Measurements from ENCODE around the gene FARS2. TPM values are rescaled to one million over a fixed set of nuclear protein-coding genes. Genes with fewer than 3 reads are reported as not detected.

The FARS2 gene
- total and polyA plus RNA-seq, 2 donors (not counting 1 experiment from before 2014, with no cell fraction given) = 33.0 to 35.5 TPM

- H3K27ac Mint-ChIP-seq = no peak overlapping the region
- H3K9me3 Mint-ChIP-seq (ENCODE audit: insufficient read depth) = no peaks in the 10 kb centered on the region
- Histone ChIP-seq H3K9ac (ENCODE audit: low read length) (no peak overlapping the region), H4K20me1 (ENCODE audit: control insufficient read depth, insufficient read depth, low read length, poor library complexity, severe bottlenecking) (no peaks in the 10 kb centered on the region), H3K4me3 (ENCODE audit: control extremely low read depth in 1 of 5, extremely low read depth in 1 of 5, insufficient read depth in 1 of 5, low read depth in 2 of 5, low read length in 4 of 5) (no peak overlapping the region), H3K27ac (ENCODE audit: low read length in 2 of 2) (no peak overlapping the region), H2AFZ (ENCODE audit: insufficient read depth, low read depth, low read length, poor library complexity, severe bottlenecking) (no peak overlapping the region), H3K79me2 (ENCODE audit: control insufficient read depth, insufficient read depth, low read length) (no peaks in the 10 kb centered on the region), H3K4me2 (replicated peaks; ENCODE audit: low read depth, low read length, poor library complexity, severe bottlenecking) (no peak overlapping the region), H3K4me1 (ENCODE audit: control insufficient read depth in 2 of 2, insufficient read depth in 2 of 2, low read length in 2 of 2) (peaks cover 5% of the 10 kb centered on the region in 2 donors), H3K9me3 (ENCODE audit: control extremely low read depth in 1 of 3, control insufficient read depth in 2 of 3, insufficient read depth in 1 of 3, low read length in 2 of 3) (no peaks in the 10 kb centered on the region), H3K27me3 (replicated peaks in 1 of 4; ENCODE audit: control extremely low read depth in 1 of 4, control insufficient read depth in 3 of 4, insufficient read depth in 4 of 4, low read length in 3 of 4) (no peaks in the 10 kb centered on the region), H3K36me3 (replicated peaks in 1 of 2; ENCODE audit: control extremely low read depth in 1 of 2, control insufficient read depth in 1 of 2, extremely low read depth in 1 of 2, insufficient read depth in 2 of 2, low read length in 1 of 2) (no peaks in the 10 kb centered on the region)
- WGBS (ENCODE audit: insufficient coverage) = 80% methylated on average over 1 of the region's 2 CpGs
- no peak for TF ChIP-seq CTCF (IDR thresholded peaks at IDR 0.05)
- no peak for TF ChIP-seq EZH2 (IDR thresholded peaks at IDR 0.05; ENCODE audit: borderline replicate concordance, insufficient read depth, low read depth, low read length, poor library complexity, severe bottlenecking)
- no peak overlapping the region for H3K4me3 Mint-ChIP-seq
- DNase-seq (no peak), ATAC-seq (ENCODE audit: low read depth) (no peak)
- CTCF ChIA-PET = interaction anchor here (1.2 kb wide), 1 partner anchor 47 kb away, joined by 4 read pairs; no protein-coding TSS in a partner anchor
- H3K27me3 Mint-ChIP-seq = no peaks in the 10 kb centered on the region
- intact Hi-C loops (cut with micrococcal nuclease) = no loop called here
- POLR2A ChIA-PET = no interaction called here
- peaks cover 18% of the 10 kb centered on the region for H3K4me1 Mint-ChIP-seq
Measured at GRCh38 chr6:5517796-5518195, 256.5 kb downstream of the FARS2 start.

DNA sequence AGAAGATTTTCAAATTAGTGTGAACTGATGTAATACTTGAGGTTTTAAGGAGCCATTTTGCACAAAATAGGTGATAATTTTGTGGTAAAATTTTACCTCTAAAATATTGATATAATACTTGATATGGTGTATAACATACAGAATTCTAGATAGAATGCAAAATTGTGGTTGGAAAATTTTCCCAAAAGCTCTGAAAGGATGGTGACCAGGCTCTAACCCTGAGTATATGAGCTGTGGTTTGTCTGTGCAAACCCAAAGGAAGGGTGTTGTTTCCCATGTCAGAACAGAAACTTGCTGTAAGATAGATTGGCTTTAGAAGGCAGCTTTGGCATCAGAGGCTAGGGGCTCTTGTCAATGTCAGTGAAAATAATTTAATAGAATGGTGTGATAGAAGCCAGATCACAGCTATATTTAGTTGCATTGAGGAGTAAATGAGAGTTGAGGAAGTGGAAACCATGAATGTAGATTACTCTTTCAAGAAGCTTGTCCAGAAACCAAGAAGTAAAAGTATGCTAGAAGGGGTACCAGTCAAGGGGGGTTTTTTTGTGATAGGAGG is 257.7 kb downstream of the FARS2 start:
- H3K27me3 Mint-ChIP-seq = no peaks in the 10 kb centered on the region
- H3K79me2 ChIP-seq (ENCODE audit: control insufficient read depth, insufficient read depth, low read length) = no peaks in the 10 kb centered on the region
- no peak overlapping the region for H3K4me3 ChIP-seq (ENCODE audit: control extremely low read depth in 1 of 5, extremely low read depth in 1 of 5, insufficient read depth in 1 of 5, low read depth in 2 of 5, low read length in 4 of 5)
- H3K27ac ChIP-seq (ENCODE audit: low read length in 2 of 2) = no peak overlapping the region
- no peaks in the 10 kb centered on the region for H3K9me3 ChIP-seq (ENCODE audit: control extremely low read depth in 1 of 3, control insufficient read depth in 2 of 3, insufficient read depth in 1 of 3, low read length in 2 of 3)
- intact Hi-C loops (cut with micrococcal nuclease) = no loop called here
- no peak overlapping the region for H3K9ac ChIP-seq (ENCODE audit: low read length)
- TF ChIP-seq EZH2 (IDR thresholded peaks at IDR 0.05; ENCODE audit: borderline replicate concordance, insufficient read depth, low read depth, low read length, poor library complexity, severe bottlenecking) (no peak), CTCF (IDR thresholded peaks at IDR 0.05) (no peak)
- no peaks in the 10 kb centered on the region for H3K27me3 ChIP-seq (replicated peaks in 1 of 4; ENCODE audit: control extremely low read depth in 1 of 4, control insufficient read depth in 3 of 4, insufficient read depth in 4 of 4, low read length in 3 of 4)
- H3K4me3 Mint-ChIP-seq = no peak overlapping the region
- ChIA-PET CTCF (interaction anchor here (1.0 to 1.2 kb wide), 2 partner anchors 48 to 193 kb away, joined by 3 to 11 read pairs; no protein-coding TSS in a partner anchor), POLR2A (no interaction called here)
- H4K20me1 ChIP-seq (ENCODE audit: control insufficient read depth, insufficient read depth, low read length, poor library complexity, severe bottlenecking) = no peaks in the 10 kb centered on the region
- H3K27ac Mint-ChIP-seq = no peak overlapping the region
- no peak overlapping the region for H2AFZ ChIP-seq (ENCODE audit: insufficient read depth, low read depth, low read length, poor library complexity, severe bottlenecking)
- DNase-seq = no peak
- peaks cover 18% of the 10 kb centered on the region for H3K4me1 Mint-ChIP-seq
- peaks cover 5% of the 10 kb centered on the region in 2 donors for H3K4me1 ChIP-seq (ENCODE audit: control insufficient read depth in 2 of 2, insufficient read depth in 2 of 2, low read length in 2 of 2)
- H3K4me2 ChIP-seq (replicated peaks; ENCODE audit: low read depth, low read length, poor library complexity, severe bottlenecking) = no peak overlapping the region
- no peaks in the 10 kb centered on the region for H3K9me3 Mint-ChIP-seq (ENCODE audit: insufficient read depth)
- no peak for ATAC-seq (ENCODE audit: low read depth)
- H3K36me3 ChIP-seq (replicated peaks in 1 of 2; ENCODE audit: control extremely low read depth in 1 of 2, control insufficient read depth in 1 of 2, extremely low read depth in 1 of 2, insufficient read depth in 2 of 2, low read length in 1 of 2) = no peaks in the 10 kb centered on the region
